Activated T-cell treated with anti-CD3 and anti-CD28 coated beads, Interleukin-2, amount 50 U/mL, for 1 hour (primary cell): ENCODE results near the gene AK5.
"Not testable (repeated sequence)": the region's sequence is repeated elsewhere in the genome, so short reads cannot be mapped to it uniquely, and the experiment has no call there.

Experiments
- DNase-seq: peaks from one replicate; pipeline ENCODE4 v3.0.0-alpha.2; 2020

The AK5 gene

GRCh38 chr1:77513839-77514763, 232.3 kb downstream of the AK5 start:
- DNase-seq = no peak

- DNase-seq = no peak
These were observed 233.3 kb downstream of the AK5 start for GRCh38 chr1:77514921-77515776.

GRCh38 chr1:77516106-77516505, 234.3 kb downstream of the AK5 start:
- no peak for DNase-seq

- DNase-seq = no peak
These were observed 242.2 kb downstream of the AK5 start for GRCh38 chr1:77524038-77524437.

- DNase-seq = not testable (repeated sequence)
These were observed 249.3 kb downstream of the AK5 start for GRCh38 chr1:77531149-77531548.

DNA sequence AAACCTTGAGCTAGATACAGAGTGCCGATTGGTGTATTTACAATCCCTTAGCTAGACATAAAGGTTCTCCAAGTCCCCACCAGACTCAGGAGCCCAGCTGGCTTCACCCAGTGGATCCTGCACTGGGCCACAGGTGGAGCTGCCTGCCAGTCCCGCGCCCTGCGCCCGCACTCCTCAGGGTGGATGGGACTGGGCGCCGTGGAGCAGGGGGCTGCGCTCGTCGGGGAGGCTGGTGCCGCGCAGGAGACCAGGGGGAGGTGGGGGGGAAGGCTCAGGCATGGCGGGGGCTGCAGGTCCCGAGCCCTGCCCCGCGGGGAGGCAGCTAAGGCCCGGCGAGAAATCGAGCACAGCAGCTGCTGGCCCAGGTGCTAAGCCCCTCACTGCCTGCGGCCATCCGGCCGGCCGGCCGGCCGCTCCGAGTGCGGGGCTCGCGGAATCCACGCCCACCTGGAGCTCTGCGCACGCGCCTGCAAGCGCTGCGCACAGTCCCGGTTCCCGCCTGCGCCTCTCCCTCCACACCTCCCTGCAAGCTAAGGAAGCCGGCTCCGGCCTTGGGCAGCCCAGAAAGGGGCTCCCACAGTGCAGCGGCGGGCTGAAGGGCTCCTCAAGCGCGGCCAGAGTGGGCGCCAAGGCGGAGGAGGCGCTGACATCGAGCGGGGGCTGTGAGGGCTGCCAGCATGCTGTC, 249.9 kb downstream of the AK5 start:
- DNase-seq = not testable (repeated sequence)

- no peak for DNase-seq
These were observed 250.8 kb downstream of the AK5 start for GRCh38 chr1:77532641-77533040.

DNA sequence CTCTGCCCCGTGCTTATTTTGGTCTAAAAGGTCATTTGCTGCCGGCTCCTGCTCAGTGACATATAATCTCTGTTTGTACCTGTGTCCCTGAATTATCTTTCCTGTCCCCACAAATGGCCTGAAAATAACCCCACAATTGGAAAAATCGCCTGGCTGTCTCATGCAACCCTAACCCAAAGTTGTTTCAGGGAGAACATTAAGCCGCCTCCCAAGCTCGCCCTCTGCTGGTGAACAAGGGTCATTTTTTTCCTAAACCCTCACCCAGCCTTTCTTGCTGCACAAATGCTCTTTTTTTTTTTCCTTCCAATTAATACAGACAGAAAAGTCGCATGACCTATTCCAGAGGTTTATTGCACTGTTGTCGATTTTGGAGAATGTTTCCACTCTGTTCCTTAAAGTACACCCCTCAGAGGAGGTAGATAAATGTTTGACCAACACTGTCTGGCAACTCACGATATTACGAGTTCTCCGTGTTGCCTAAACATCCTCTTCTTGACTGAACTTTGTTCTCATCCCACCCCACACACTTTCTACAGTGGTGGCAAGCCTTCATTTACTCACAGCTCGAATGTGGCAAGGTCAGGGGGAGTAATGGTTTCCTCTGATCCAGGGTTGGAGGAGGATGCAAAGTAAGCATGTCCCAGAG, 252.0 kb downstream of the AK5 start:
- DNase-seq = peak; percentile 50

DNA sequence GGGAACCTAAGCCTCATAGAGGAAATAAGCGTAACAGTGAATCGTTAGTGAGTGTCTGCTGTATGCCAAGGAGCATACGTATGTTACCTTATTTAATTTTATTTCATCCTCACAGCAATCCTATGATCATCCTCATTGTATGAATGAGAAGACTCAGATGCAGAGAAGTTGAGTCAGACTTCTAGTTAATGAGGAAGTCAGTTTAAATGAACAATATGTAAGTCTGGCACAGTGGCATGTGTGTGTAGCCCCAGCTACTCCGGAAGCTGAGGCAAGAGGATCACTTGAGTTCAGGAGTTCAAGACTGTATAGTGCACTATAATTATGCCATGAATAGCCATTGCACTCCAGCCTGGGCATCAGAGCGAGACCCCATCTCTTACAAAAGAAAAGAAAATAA, 252.6 kb downstream of the AK5 start:
- DNase-seq = no peak

- DNase-seq = no peak
These were observed 255.0 kb downstream of the AK5 start for GRCh38 chr1:77536813-77537212.

DNA sequence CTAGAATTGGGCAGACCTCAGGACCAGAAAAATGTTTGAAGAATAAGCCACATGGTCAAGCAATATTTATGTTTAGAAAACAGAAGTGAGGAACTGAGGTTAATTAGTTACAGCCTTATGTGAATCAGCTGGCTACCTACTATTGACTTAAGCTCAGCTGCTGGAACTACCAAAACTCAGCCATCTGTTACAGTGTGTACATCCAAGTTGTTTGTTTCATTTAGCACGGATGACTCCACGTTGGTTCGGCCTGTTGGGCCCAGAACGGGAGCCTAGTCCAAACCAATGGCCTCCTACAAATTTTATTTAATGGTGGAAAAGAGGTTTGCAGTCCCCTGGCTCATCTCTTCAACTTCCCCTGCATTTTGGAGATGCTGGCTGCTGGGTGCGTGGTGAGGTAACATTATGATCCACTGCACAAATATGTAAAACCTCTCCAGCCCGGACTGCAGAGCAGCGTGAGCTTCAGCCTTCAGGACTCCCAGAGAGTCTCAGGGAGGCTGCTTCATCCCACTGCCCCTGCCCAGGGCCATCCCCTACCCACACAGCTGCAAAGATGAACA, 257.2 kb downstream of the AK5 start:
- DNase-seq = no peak

- no peak for DNase-seq
These were observed 257.8 kb downstream of the AK5 start for GRCh38 chr1:77539519-77540142.

DNA sequence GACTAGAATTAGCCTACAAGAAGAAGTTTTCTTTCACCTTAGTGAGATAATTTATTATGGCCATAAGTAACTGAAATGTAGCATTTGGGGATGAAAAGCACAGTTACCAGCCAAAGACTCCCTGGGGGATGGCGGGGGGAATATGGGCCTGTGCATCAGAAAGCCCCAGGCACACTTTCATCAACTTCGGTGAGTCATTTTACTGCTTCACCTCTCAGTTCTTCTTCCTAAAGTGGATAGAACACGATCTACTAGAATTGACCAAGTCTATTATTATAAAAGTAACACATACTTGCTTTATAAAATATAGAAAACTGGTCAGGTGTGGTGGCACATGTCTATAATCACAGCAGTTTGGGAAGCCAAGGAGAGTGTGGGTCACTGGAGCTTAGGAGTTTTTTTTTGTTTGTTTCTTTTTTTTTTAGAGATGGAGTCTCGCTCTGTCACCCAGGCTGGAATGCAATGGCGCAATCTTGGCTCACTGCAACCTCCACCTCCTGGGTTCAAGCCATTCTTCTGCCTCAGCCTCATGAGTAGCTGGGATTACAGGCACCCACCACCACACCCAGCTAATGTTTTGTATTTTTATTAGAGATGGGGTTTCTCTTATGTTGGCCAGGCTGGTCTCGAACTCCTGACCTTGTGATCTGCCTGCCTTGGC, 258.8 kb downstream of the AK5 start:
- DNase-seq = no peak

- DNase-seq = no peak
These were observed 259.3 kb downstream of the AK5 start for GRCh38 chr1:77541162-77541545.

DNA sequence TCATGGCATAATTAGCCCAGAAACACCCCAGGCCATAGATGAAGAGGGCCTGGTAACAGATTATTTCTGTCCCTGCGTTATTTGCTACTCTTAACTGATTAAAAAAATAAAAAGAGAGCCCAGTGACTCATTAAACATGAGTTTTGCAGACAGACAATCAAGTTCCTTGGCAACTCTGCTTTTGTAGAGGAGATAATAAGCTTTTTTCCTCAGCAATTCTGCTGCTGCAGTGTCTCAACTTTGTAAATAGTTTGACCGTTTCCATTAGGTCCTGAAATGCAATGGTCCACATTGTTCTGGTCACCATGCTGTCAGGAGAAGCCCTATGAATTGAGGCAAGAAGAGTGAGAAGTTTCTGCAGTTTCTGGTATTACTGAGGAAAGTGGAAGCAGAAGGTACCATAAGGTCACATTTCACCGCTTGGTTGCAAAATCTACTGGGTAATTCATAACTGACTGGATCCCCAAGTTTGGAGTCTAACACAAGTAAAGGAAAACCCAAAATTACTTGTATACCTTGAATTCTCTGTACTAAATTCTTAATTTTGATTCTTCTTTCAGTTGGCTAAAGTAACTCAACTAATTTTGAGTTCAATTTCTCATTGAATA, 261.1 kb downstream of the AK5 start:
- no peak for DNase-seq

GRCh38 chr1:77543822-77544448, 262.1 kb downstream of the AK5 start:
- DNase-seq = no peak

DNA sequence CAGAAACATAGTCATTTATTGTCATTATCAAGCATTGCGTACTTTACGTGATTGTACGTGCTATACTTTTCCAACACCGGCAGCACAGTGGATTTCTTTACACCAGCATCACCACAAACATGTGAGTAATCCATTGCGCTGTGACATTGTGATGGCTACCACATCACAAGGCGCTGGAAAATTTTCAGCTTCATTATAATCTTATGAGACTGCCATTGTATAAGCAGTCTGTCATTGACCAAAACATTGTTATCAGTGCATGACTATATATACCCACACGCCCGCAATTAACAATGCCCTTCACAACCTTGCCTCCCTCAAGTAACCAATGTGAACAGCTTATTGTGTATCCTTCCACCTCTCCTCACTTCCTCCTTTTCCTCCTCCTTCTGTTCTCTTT, 263.0 kb downstream of the AK5 start:
- DNase-seq = no peak

DNA sequence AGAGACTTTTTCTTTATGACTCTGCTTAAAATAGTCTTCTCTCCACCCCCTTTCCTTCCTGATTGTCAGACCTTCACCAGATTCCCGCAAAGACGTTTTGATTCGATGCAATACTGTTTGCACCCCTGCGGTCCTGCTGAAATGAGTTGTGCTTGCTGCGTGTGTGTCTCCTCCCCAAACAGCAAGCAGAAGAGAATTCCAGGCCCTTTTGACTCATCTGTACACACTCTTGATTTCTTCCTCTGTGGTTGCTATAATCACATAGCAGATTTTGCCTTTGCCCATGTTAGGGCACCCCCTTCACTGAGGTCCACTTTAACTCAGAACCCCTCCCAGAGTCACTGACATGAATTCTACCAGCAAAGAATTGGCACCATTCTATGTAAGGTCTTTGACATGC, 264.2 kb downstream of the AK5 start:
- no peak for DNase-seq

- no peak for DNase-seq
These were observed 265.1 kb downstream of the AK5 start for GRCh38 chr1:77546890-77547289.

- DNase-seq = no peak
These were observed 266.5 kb downstream of the AK5 start for GRCh38 chr1:77548285-77548684.
